NCI-H748 (cell line): ENCODE data around the gene HSD17B13.
"Not testable (repeated sequence)": the region's sequence is repeated elsewhere in the genome, so short reads cannot be mapped to it uniquely, and the experiment has no call there.

Source experiments
- DNase-seq: peaks from one replicate; lab custom pipeline; 2025; ENCODE audit not compliant: unreplicated experiment; lab: John Stamatoyannopoulos, UW

Gene HSD17B13

GRCh38 chr4:87317527-87317926 is 5.2 kb downstream of the HSD17B13 start:
- no peak for DNase-seq

- no peak for DNase-seq
Measured at GRCh38 chr4:87316961-87317360, 5.7 kb downstream of the HSD17B13 start.

GRCh38 chr4:87315000-87315399 is 7.7 kb downstream of the HSD17B13 start:
- not testable (repeated sequence) for DNase-seq

GRCh38 chr4:87313756-87314155 is 8.9 kb downstream of the HSD17B13 start:
- DNase-seq, result no peak

GRCh38 chr4:87311684-87312083 is 11.0 kb downstream of the HSD17B13 start:
- DNase-seq, result no peak

- no peak for DNase-seq
Measured at GRCh38 chr4:87310691-87311335, 11.9 kb downstream of the HSD17B13 start.

GRCh38 chr4:87309625-87310024 is 13.1 kb downstream of the HSD17B13 start:
- DNase-seq, result no peak

- DNase-seq, result no peak
Measured at GRCh38 chr4:87306056-87306455, 16.6 kb downstream of the HSD17B13 start.

GRCh38 chr4:87305562-87305961 is 17.1 kb downstream of the HSD17B13 start:
- DNase-seq, result no peak

- peak; percentile 17 for DNase-seq
Measured at GRCh38 chr4:87304745-87305432, 17.8 kb downstream of the HSD17B13 start.

- DNase-seq, result no peak
Measured at GRCh38 chr4:87299898-87300297, 22.8 kb downstream of the HSD17B13 start.

GRCh38 chr4:87298362-87298761 is 24.3 kb downstream of the HSD17B13 start:
- DNase-seq, result no peak

- DNase-seq, result not testable (repeated sequence)
Measured at GRCh38 chr4:87294911-87295310, 27.8 kb downstream of the HSD17B13 start.

- DNase-seq, result not testable (repeated sequence)
Measured at GRCh38 chr4:87293889-87294288, 28.8 kb downstream of the HSD17B13 start.

- DNase-seq, result no peak
Measured at GRCh38 chr4:87286970-87287369, 35.7 kb downstream of the HSD17B13 start.

- DNase-seq, result not testable (repeated sequence)
Measured at GRCh38 chr4:87284268-87284667, 38.4 kb downstream of the HSD17B13 start.

GRCh38 chr4:87283151-87283550 is 39.5 kb downstream of the HSD17B13 start:
- DNase-seq, result no peak

GRCh38 chr4:87281603-87282002 is 41.1 kb downstream of the HSD17B13 start:
- no peak for DNase-seq

GRCh38 chr4:87278335-87278794 is 44.3 kb downstream of the HSD17B13 start:
- no peak for DNase-seq

- no peak for DNase-seq
Measured at GRCh38 chr4:87275311-87275710, 47.4 kb downstream of the HSD17B13 start.

GRCh38 chr4:87274803-87275202 is 47.9 kb downstream of the HSD17B13 start:
- DNase-seq, result no peak

GRCh38 chr4:87274327-87274726 is 48.4 kb downstream of the HSD17B13 start:
- DNase-seq, result no peak

- DNase-seq, result no peak
Measured at GRCh38 chr4:87270825-87271224, 51.9 kb downstream of the HSD17B13 start.
